DND-41 (cell line): ENCODE measurements around the gene SNAI3.

Experiments used
- ATAC-seq: fragments of 200-7000 bp; cut with Tn5 transposase; 3 replicates; pipeline ENCODE4 v1.9.1; 2021; ENCODE audit warnings: low read depth; ENCODE audit not compliant: insufficient read depth
- DNase-seq: peaks from one replicate; pipeline ENCODE4 v3.0.0-alpha.2; 2020
- H2AFZ ChIP-seq: 2 replicates; pipeline ENCODE4 v1.6.0; 2012; ENCODE audit warnings: low read depth, low read length
- H3K27ac ChIP-seq: 2 replicates; pipeline ENCODE4 v1.5.1; 2012; ENCODE audit warnings: low read length, inconsistent platforms
- H3K27me3 ChIP-seq: fragments of 200-600 bp; sonication (generic); 2 replicates; pipeline ENCODE4 v1.6.0; 2012; ENCODE audit warnings: low read length, mild to moderate bottlenecking, inconsistent platforms; ENCODE audit not compliant: insufficient read depth, poor library complexity
- H3K36me3 ChIP-seq: 2 replicates; pipeline ENCODE4 v1.5.1; 2012; ENCODE audit warnings: low read length, inconsistent platforms; ENCODE audit not compliant: insufficient read depth
- H3K4me1 ChIP-seq: 2 replicates; pipeline ENCODE4 v1.5.1; 2012; ENCODE audit warnings: mild to moderate bottlenecking, low read length; ENCODE audit not compliant: insufficient read depth
- H3K4me2 ChIP-seq: 2 replicates; pipeline ENCODE4 v1.6.0; 2012; ENCODE audit warnings: mild to moderate bottlenecking, moderate library complexity, low read length, inconsistent platforms; ENCODE audit not compliant: insufficient read depth
- H3K4me3 ChIP-seq, 2 experiments: fragments of 200-600 bp in 1 of 2; shearing (Covaris generic) in 1 of 2; 2 replicates each; pipeline ENCODE4 v1.5.1; 2012 to 2016; ENCODE audit warnings: inconsistent platforms in 2 of 2, low read length in 2 of 2, mild to moderate bottlenecking in 2 of 2, low read depth in 1 of 2, moderate library complexity in 1 of 2
- H3K79me2 ChIP-seq: 2 replicates; pipeline ENCODE4 v1.6.0; 2012; ENCODE audit warnings: low read length, inconsistent platforms; ENCODE audit not compliant: insufficient read depth
- H3K9ac ChIP-seq: 2 replicates; pipeline ENCODE4 v1.6.0; 2012; ENCODE audit warnings: low read depth, mild to moderate bottlenecking, inconsistent platforms, low read length, moderate library complexity
- H3K9me3 ChIP-seq: 2 replicates; pipeline ENCODE4 v1.5.1; 2012; ENCODE audit warnings: low read length, moderate library complexity, mild to moderate bottlenecking, inconsistent platforms; ENCODE audit not compliant: insufficient read depth, severe bottlenecking
- H4K20me1 ChIP-seq: 2 replicates; pipeline ENCODE4 v1.6.0; 2012; ENCODE audit warnings: low read length; ENCODE audit not compliant: insufficient read depth
- EZH2 ChIP-seq: IDR thresholded peaks from 3 replicates; pipeline ENCODE4 v1.6.1; 2012; ENCODE audit warnings: borderline replicate concordance, low read depth, mild to moderate bottlenecking, moderate library complexity, low read length, inconsistent platforms; ENCODE audit not compliant: severe bottlenecking
- TF ChIP-seq, protein P1 (sequence below): IDR thresholded peaks from 2 replicates; pipeline ENCODE4 v1.5.1; 2012; ENCODE audit warnings: borderline replicate concordance, low read length, moderate library complexity, mild to moderate bottlenecking; ENCODE audit not compliant: poor library complexity, severe bottlenecking; ENCODE audit errors: extremely low read depth

Gene SNAI3

DNA sequence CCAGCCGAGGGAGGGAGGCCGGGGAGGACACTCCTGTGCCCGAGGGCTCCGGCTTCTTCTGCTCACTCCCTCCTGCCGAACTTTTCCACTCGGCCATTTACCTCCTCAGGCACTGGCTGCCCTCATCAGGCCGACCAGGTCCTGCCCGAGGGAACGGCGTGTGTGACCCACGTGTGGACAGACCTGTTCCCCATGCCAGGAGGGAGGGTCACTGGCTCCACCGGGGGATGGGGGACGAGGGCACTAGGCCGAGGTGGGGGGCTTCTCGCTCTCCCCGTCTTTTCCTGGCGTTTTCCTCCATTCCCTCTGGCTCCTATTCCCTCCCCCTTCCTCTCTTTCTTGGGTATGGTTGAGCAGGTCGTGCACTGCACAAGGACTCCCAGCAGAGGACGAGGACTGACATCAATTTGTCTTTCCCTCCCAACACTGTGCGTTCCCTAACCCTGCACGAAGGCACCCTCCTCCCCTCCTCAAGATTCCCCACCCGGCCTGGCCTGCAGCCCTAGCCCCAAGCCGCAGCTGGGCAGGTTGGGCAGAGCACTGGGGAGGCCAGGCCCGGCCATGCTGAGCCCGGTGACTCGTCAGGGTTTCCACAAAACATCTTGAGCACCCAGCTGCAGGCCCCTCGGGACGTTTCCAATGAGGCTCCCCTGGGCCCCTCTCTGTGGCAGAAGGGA is 51.2 kb downstream of the SNAI3 start:
- ATAC-seq (no peak), DNase-seq (no peak)
- H3K4me2 ChIP-seq: no peak overlapping the region
- H3K79me2 ChIP-seq: no peaks in the 10 kb centered on the region
- peaks cover 30% of the 10 kb centered on the region for H3K36me3 ChIP-seq
- H2AFZ ChIP-seq: no peak overlapping the region
- peaks cover 18% of the 10 kb centered on the region for H4K20me1 ChIP-seq
- H3K27me3 ChIP-seq: no peaks in the 10 kb centered on the region
- TF ChIP-seq EZH2: no peak
- TF ChIP-seq, protein P1, sequence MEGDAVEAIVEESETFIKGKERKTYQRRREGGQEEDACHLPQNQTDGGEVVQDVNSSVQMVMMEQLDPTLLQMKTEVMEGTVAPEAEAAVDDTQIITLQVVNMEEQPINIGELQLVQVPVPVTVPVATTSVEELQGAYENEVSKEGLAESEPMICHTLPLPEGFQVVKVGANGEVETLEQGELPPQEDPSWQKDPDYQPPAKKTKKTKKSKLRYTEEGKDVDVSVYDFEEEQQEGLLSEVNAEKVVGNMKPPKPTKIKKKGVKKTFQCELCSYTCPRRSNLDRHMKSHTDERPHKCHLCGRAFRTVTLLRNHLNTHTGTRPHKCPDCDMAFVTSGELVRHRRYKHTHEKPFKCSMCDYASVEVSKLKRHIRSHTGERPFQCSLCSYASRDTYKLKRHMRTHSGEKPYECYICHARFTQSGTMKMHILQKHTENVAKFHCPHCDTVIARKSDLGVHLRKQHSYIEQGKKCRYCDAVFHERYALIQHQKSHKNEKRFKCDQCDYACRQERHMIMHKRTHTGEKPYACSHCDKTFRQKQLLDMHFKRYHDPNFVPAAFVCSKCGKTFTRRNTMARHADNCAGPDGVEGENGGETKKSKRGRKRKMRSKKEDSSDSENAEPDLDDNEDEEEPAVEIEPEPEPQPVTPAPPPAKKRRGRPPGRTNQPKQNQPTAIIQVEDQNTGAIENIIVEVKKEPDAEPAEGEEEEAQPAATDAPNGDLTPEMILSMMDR: no peak
- H3K27ac ChIP-seq: no peak overlapping the region
- no peaks in the 10 kb centered on the region for H3K4me1 ChIP-seq
- H3K9ac ChIP-seq: no peak overlapping the region
- H3K4me3 ChIP-seq: no peak overlapping the region
- no peaks in the 10 kb centered on the region for H3K9me3 ChIP-seq

DNA sequence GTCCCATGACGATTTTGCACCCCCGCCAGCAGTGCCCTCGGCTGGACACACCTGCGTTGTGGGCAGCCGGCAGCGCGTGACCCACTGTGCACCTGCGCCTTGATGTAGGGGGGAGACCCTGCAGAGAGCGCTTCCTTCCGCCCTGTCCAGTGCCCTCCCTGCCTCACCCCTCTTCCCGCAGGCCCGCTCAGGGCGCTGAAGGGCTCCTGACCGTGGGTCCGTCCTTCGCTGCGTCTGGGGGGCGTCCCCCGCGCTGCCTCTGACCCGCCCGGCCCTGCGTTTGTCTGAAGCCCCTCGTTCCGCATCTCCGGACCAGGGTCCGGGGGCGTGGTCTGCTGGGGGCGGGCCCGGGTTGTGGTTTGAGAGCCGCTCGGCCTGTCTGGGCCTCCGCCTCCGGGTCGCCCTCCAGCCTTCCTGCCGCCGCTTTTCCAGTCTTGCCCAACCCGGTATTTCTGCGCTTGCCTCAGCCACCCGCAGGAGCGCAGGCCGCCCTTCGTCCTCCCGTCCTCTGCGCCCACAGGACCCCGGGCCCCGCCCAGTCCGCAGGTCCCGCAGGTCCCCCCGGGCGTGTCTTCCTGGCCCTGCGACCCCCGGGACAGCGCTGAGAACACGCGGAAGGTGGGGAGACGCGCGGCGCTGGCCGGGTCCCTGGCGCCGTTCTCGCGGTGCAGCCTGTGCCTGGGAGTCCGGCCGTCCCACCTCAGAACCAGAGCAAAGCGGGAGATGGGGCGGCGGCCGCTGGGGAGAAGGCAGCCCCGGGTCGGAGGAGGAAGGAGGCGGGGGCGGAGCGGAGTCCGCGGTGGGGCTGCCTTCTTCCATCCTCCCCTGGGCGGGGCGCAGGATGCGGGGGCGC is 51.9 kb downstream of the SNAI3 start:
- no peak for ATAC-seq
- H3K27ac ChIP-seq: no peak overlapping the region

DNA sequence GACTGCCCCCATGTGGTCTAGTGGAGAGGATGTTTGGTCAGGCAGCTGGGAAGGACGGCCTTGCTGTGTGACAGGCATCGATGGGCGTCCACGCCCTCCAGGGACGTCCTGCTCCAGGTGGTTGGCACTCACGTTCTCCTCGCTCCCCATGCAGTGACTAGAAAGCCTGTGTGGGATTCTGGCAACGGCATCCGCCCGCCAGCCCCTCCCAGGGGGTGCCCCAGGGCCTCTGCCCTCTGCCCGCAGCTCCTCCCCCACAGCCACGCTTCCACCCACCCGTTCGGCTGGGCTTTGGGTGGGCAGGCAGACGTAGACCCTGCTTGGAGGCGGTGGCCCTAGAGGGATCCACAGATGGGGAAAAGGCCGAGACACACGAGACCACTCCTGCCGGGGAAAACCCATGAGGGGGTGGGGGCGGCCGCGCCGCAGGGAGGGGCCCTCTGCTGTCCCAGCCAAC is 52.6 kb downstream of the SNAI3 start:
- ATAC-seq: no peak; the same call in 2 of the 3 replicates
- H3K4me2 ChIP-seq: no peak overlapping the region
- peaks cover 42% of the 10 kb centered on the region for H3K36me3 ChIP-seq

More for the DNA sequence above, 51.9 kb downstream of the SNAI3 start:
- Histone ChIP-seq H3K36me3 (peaks cover 38% of the 10 kb centered on the region), H2AFZ (no peak overlapping the region), H3K4me1 (no peaks in the 10 kb centered on the region), H3K4me3 (no peak overlapping the region), H3K4me2 (no peak overlapping the region), H4K20me1 (peaks cover 17% of the 10 kb centered on the region), H3K9me3 (no peaks in the 10 kb centered on the region), H3K9ac (no peak overlapping the region), H3K79me2 (no peaks in the 10 kb centered on the region), H3K27me3 (no peaks in the 10 kb centered on the region)
- DNase-seq: no peak
- no peak for TF ChIP-seq EZH2
- TF ChIP-seq, protein P1: no peak

More for the DNA sequence above, 52.6 kb downstream of the SNAI3 start:
- H3K4me3 ChIP-seq: no peak overlapping the region
- H3K9ac ChIP-seq: no peak overlapping the region
- TF ChIP-seq, protein P1: no peak
- no peak for TF ChIP-seq EZH2
- H3K79me2 ChIP-seq: no peaks in the 10 kb centered on the region
- peaks cover 17% of the 10 kb centered on the region for H4K20me1 ChIP-seq
- H3K27me3 ChIP-seq: no peaks in the 10 kb centered on the region
- H3K4me1 ChIP-seq: no peaks in the 10 kb centered on the region
- no peak overlapping the region for H3K27ac ChIP-seq
- H3K9me3 ChIP-seq: no peaks in the 10 kb centered on the region
- DNase-seq: no peak
- H2AFZ ChIP-seq: no peak overlapping the region
